Activated T-cell treated with anti-CD3 and anti-CD28 coated beads, Interleukin-2, amount 50 U/mL, for 4 hours (primary cell): ENCODE data around the gene KL. TPM values are rescaled to one million over a fixed set of nuclear protein-coding genes. Genes with fewer than 3 reads are reported as not detected.
A peak's percentile ranks its signal among the peaks of the same experiment; 100 is the strongest.

ENCODE experiments used
- ATAC-seq, 2 donors: fragments of 200-7000 bp; cut with Tn5 transposase; one replicate each; pipeline ENCODE4 v1.10.0; 2021
- DNase-seq: peaks from one replicate; pipeline ENCODE4 v3.0.0-alpha.2; 2020
- H3K27me3 Mint-ChIP-seq: one replicate; pipeline ENCODE4 v1.8.0; 2021; ENCODE audit warnings: low read depth, mixed read lengths
- H3K36me3 Mint-ChIP-seq: one replicate; pipeline ENCODE4 v1.8.0; 2022; ENCODE audit warnings: mixed read lengths; ENCODE audit not compliant: insufficient read depth
- H3K4me1 Mint-ChIP-seq: one replicate; pipeline ENCODE4 v1.8.0; 2021; ENCODE audit warnings: low read depth, mixed read lengths
- H3K4me3 Mint-ChIP-seq: one replicate; pipeline ENCODE4 v1.8.0; 2021; ENCODE audit warnings: mild to moderate bottlenecking, moderate library complexity, mixed read lengths
- H3K9me3 Mint-ChIP-seq: one replicate; pipeline ENCODE4 v1.8.0; 2021; ENCODE audit warnings: mixed read lengths
- total RNA-seq, 3 donors: library from RNA; stranded (reverse); gene quantifications; one replicate each; pipeline ENCODE4 v1.2.1, GENCODE V29; 2021

KL gene
- under 1 TPM; 0.30 to 0.42 (median 0.38) TPM for total RNA-seq

GRCh38 chr13:33016414-33017322, at the start of gene KL:
Gene KL, plus strand, starts transcription at chr13:33016423. Its CDS starts 18 bp downstream, at chr13:33016441.
- Mint-ChIP-seq H3K4me1 (peaks cover 12% of the 10 kb centered on the region), H3K4me3 (peak within 1 kb of the TSS; percentile 64), H3K36me3 (no peaks in the 10 kb centered on the region), H3K9me3 (no peaks in the 10 kb centered on the region), H3K27me3 (peaks cover 68% of the 10 kb centered on the region)
- peak; percentile 44 for ATAC-seq
- DNase-seq = no peak

GRCh38 chr13:32967584-32968182, 48.5 kb upstream of the KL start:
- no peak for DNase-seq
- Mint-ChIP-seq H3K27me3 (peaks cover 1% of the 10 kb centered on the region), H3K36me3 (no peaks in the 10 kb centered on the region), H3K9me3 (no peaks in the 10 kb centered on the region), H3K4me1 (no peaks in the 10 kb centered on the region), H3K4me3 (no peak overlapping the region)
- ATAC-seq = no peak

- Mint-ChIP-seq H3K4me3 (no peak overlapping the region), H3K4me1 (no peaks in the 10 kb centered on the region), H3K36me3 (no peaks in the 10 kb centered on the region), H3K9me3 (no peaks in the 10 kb centered on the region), H3K27me3 (peaks cover 1% of the 10 kb centered on the region)
- no peak for DNase-seq
- no peak for ATAC-seq
These were observed 47.9 kb upstream of the KL start for GRCh38 chr13:32968316-32968715.

- ATAC-seq (no peak), DNase-seq (no peak)
- no peaks in the 10 kb centered on the region for H3K4me1 Mint-ChIP-seq
- H3K36me3 Mint-ChIP-seq = no peaks in the 10 kb centered on the region
- H3K27me3 Mint-ChIP-seq = peaks cover 1% of the 10 kb centered on the region
- no peaks in the 10 kb centered on the region for H3K9me3 Mint-ChIP-seq
- H3K4me3 Mint-ChIP-seq = no peak overlapping the region
These were observed 47.4 kb upstream of the KL start for GRCh38 chr13:32968793-32969192.

- Mint-ChIP-seq H3K36me3 (no peaks in the 10 kb centered on the region), H3K4me3 (no peak overlapping the region), H3K4me1 (no peaks in the 10 kb centered on the region), H3K9me3 (no peaks in the 10 kb centered on the region), H3K27me3 (peaks cover 1% of the 10 kb centered on the region)
- ATAC-seq = no peak
- DNase-seq = no peak
These were observed 46.7 kb upstream of the KL start for GRCh38 chr13:32969516-32969941.

- Mint-ChIP-seq H3K4me1 (no peaks in the 10 kb centered on the region), H3K9me3 (no peaks in the 10 kb centered on the region), H3K4me3 (no peak overlapping the region)
These were observed 40.0 kb upstream of the KL start for GRCh38 chr13:32976056-32976805.

GRCh38 chr13:32976912-32977311, 39.3 kb upstream of the KL start:
- no peaks in the 10 kb centered on the region for H3K9me3 Mint-ChIP-seq
- H3K27me3 Mint-ChIP-seq = peaks cover 2% of the 10 kb centered on the region
- no peak overlapping the region for H3K4me3 Mint-ChIP-seq
- ATAC-seq (no peak), DNase-seq (no peak)
- no peaks in the 10 kb centered on the region for H3K4me1 Mint-ChIP-seq
- H3K36me3 Mint-ChIP-seq = no peaks in the 10 kb centered on the region

More at GRCh38 chr13:32976056-32976805, 40.0 kb upstream of the KL start:
- DNase-seq (no peak), ATAC-seq (no peak)
- no peaks in the 10 kb centered on the region for H3K36me3 Mint-ChIP-seq
- peaks cover 2% of the 10 kb centered on the region for H3K27me3 Mint-ChIP-seq

- Mint-ChIP-seq H3K36me3 (no peaks in the 10 kb centered on the region), H3K4me3 (no peak overlapping the region), H3K27me3 (peaks cover 2% of the 10 kb centered on the region), H3K4me1 (no peaks in the 10 kb centered on the region), H3K9me3 (no peaks in the 10 kb centered on the region)
- no peak for ATAC-seq
- DNase-seq = no peak
These were observed 38.9 kb upstream of the KL start for GRCh38 chr13:32977321-32977720.

- DNase-seq = no peak
- no peak overlapping the region for H3K4me3 Mint-ChIP-seq
These were observed 37.9 kb upstream of the KL start for GRCh38 chr13:32978278-32978677.

GRCh38 chr13:32983058-32983457, 33.2 kb upstream of the KL start:
- DNase-seq = no peak
- Mint-ChIP-seq H3K9me3 (no peaks in the 10 kb centered on the region), H3K4me3 (no peak overlapping the region), H3K36me3 (no peaks in the 10 kb centered on the region), H3K4me1 (no peaks in the 10 kb centered on the region), H3K27me3 (peaks cover 10% of the 10 kb centered on the region)
- no peak for ATAC-seq

More at GRCh38 chr13:32978278-32978677, 37.9 kb upstream of the KL start:
- Mint-ChIP-seq H3K27me3 (peaks cover 2% of the 10 kb centered on the region), H3K4me1 (no peaks in the 10 kb centered on the region), H3K9me3 (no peaks in the 10 kb centered on the region), H3K36me3 (no peaks in the 10 kb centered on the region)
- ATAC-seq = no peak

GRCh38 chr13:32984857-32985626, 31.2 kb upstream of the KL start:
- ATAC-seq = no peak

GRCh38 chr13:32986552-32986951, 29.7 kb upstream of the KL start:
- no peak for ATAC-seq
- Mint-ChIP-seq H3K4me1 (peaks cover 6% of the 10 kb centered on the region), H3K4me3 (no peak overlapping the region), H3K27me3 (peaks cover 11% of the 10 kb centered on the region), H3K9me3 (no peaks in the 10 kb centered on the region), H3K36me3 (no peaks in the 10 kb centered on the region)
- DNase-seq = no peak

More at GRCh38 chr13:32984857-32985626, 31.2 kb upstream of the KL start:
- Mint-ChIP-seq H3K9me3 (no peaks in the 10 kb centered on the region), H3K4me1 (peaks cover 6% of the 10 kb centered on the region), H3K4me3 (no peak overlapping the region), H3K27me3 (peaks cover 10% of the 10 kb centered on the region), H3K36me3 (no peaks in the 10 kb centered on the region)
- no peak for DNase-seq

- Mint-ChIP-seq H3K4me3 (no peak overlapping the region), H3K27me3 (peaks cover 12% of the 10 kb centered on the region), H3K36me3 (no peaks in the 10 kb centered on the region), H3K9me3 (no peaks in the 10 kb centered on the region), H3K4me1 (peaks cover 6% of the 10 kb centered on the region)
- ATAC-seq = no peak
- no peak for DNase-seq
These were observed 28.8 kb upstream of the KL start for GRCh38 chr13:32987462-32987861.
